IPS-15b (cell line): ENCODE results near the gene ATAD3C.
"Not testable (repeated sequence)": the region's sequence is repeated elsewhere in the genome, so short reads cannot be mapped to it uniquely, and the experiment has no call there.

Experiments
- H3K27me3 ChIP-seq: one replicate; pipeline ENCODE4 v1.6.1; 2013; ENCODE audit warnings: low read length; ENCODE audit not compliant: control insufficient read depth, insufficient read depth
- H3K36me3 ChIP-seq: one replicate; pipeline ENCODE4 v1.6.1; 2013; ENCODE audit warnings: low read length; ENCODE audit not compliant: control insufficient read depth, insufficient read depth
- H3K4me1 ChIP-seq: one replicate; pipeline ENCODE4 v1.6.1; 2013; ENCODE audit warnings: mild to moderate bottlenecking, low read length; ENCODE audit not compliant: control insufficient read depth, insufficient read depth
- H3K4me3 ChIP-seq: one replicate; pipeline ENCODE4 v1.5.1; 2013; ENCODE audit warnings: low read depth, low read length
- H3K9ac ChIP-seq: one replicate; pipeline ENCODE4 v1.6.1; 2013; ENCODE audit warnings: low read depth, mild to moderate bottlenecking, low read length
- H3K9me3 ChIP-seq: one replicate; pipeline ENCODE4 v1.6.1; 2013; ENCODE audit warnings: mild to moderate bottlenecking, low read length; ENCODE audit not compliant: control insufficient read depth, insufficient read depth

Gene ATAD3C

GRCh38 chr1:1449099-1449739 is at the start of gene ATAD3C:
Gene ATAD3C, plus strand, starts transcription at chr1:1449689. Its CDS starts 995 bp downstream, at chr1:1450684.
- Histone ChIP-seq H3K9ac (no peak within 1 kb of the TSS), H3K4me3 (no peak within 1 kb of the TSS), H3K27me3 (no peaks in the 10 kb centered on the region), H3K9me3 (no peaks in the 10 kb centered on the region), H3K4me1 (no peaks in the 10 kb centered on the region), H3K36me3 (no peaks in the 10 kb centered on the region)

GRCh38 chr1:1399872-1400575 is 49.5 kb upstream of the ATAD3C start:
- Histone ChIP-seq H3K27me3 (no peaks in the 10 kb centered on the region), H3K36me3 (peaks cover 60% of the 10 kb centered on the region), H3K9ac (peak overlapping the region; percentile 97), H3K9me3 (no peaks in the 10 kb centered on the region), H3K4me3 (peak overlapping the region; percentile 98), H3K4me1 (peaks cover 12% of the 10 kb centered on the region)

- peaks cover 12% of the 10 kb centered on the region for H3K4me1 ChIP-seq
- peaks cover 62% of the 10 kb centered on the region for H3K36me3 ChIP-seq
- no peaks in the 10 kb centered on the region for H3K27me3 ChIP-seq
- H3K9ac ChIP-seq, result peak overlapping the region; percentile 97
- H3K4me3 ChIP-seq, result peak overlapping the region; percentile 98
- H3K9me3 ChIP-seq, result no peaks in the 10 kb centered on the region
These were observed 48.7 kb upstream of the ATAD3C start for GRCh38 chr1:1400576-1401456.

- Histone ChIP-seq H3K27me3 (no peaks in the 10 kb centered on the region), H3K4me3 (no peak overlapping the region), H3K9me3 (no peaks in the 10 kb centered on the region), H3K36me3 (peaks cover 66% of the 10 kb centered on the region), H3K9ac (no peak overlapping the region), H3K4me1 (peaks cover 12% of the 10 kb centered on the region)
These were observed 48.0 kb upstream of the ATAD3C start for GRCh38 chr1:1401457-1402010.

GRCh38 chr1:1402072-1402900 is 47.2 kb upstream of the ATAD3C start:
- H3K4me3 ChIP-seq, result no peak overlapping the region
- peaks cover 12% of the 10 kb centered on the region for H3K4me1 ChIP-seq
- H3K36me3 ChIP-seq, result peaks cover 62% of the 10 kb centered on the region

GRCh38 chr1:1402901-1403392 is 46.5 kb upstream of the ATAD3C start:
- Histone ChIP-seq H3K4me1 (peaks cover 12% of the 10 kb centered on the region), H3K36me3 (peaks cover 58% of the 10 kb centered on the region)
- H3K4me3 ChIP-seq, H3K9me3 ChIP-seq, H3K27me3 ChIP-seq, H3K9ac ChIP-seq: not testable (repeated sequence)

More at GRCh38 chr1:1402072-1402900, 47.2 kb upstream of the ATAD3C start:
- Histone ChIP-seq H3K9me3 (no peaks in the 10 kb centered on the region), H3K27me3 (no peaks in the 10 kb centered on the region), H3K9ac (no peak overlapping the region)

- Histone ChIP-seq H3K4me1 (peaks cover 13% of the 10 kb centered on the region), H3K4me3 (no peak overlapping the region), H3K9me3 (no peaks in the 10 kb centered on the region), H3K9ac (no peak overlapping the region), H3K27me3 (no peaks in the 10 kb centered on the region), H3K36me3 (peaks cover 58% of the 10 kb centered on the region)
These were observed 45.8 kb upstream of the ATAD3C start for GRCh38 chr1:1403653-1404052.

GRCh38 chr1:1406101-1406820 is 43.2 kb upstream of the ATAD3C start:
- H3K27me3 ChIP-seq, result no peaks in the 10 kb centered on the region
- H3K4me3 ChIP-seq, result peak overlapping the region; percentile 93
- peaks cover 41% of the 10 kb centered on the region for H3K36me3 ChIP-seq
- peak overlapping the region; percentile 97 for H3K9ac ChIP-seq
- H3K9me3 ChIP-seq, result no peaks in the 10 kb centered on the region
- peaks cover 9% of the 10 kb centered on the region for H3K4me1 ChIP-seq

GRCh38 chr1:1406821-1407635 is 42.5 kb upstream of the ATAD3C start, which contains the start of gene MRPL20:
Gene MRPL20, minus strand, starts transcription at chr1:1407293. Its CDS starts 76 bp downstream, at chr1:1407217.
- Histone ChIP-seq H3K9me3 (no peaks in the 10 kb centered on the region), H3K9ac (peak within 1 kb of the TSS; percentile 97), H3K4me3 (peak within 1 kb of the TSS; percentile 93), H3K27me3 (no peaks in the 10 kb centered on the region), H3K4me1 (peaks cover 11% of the 10 kb centered on the region), H3K36me3 (peaks cover 39% of the 10 kb centered on the region)
